Fibroblast of skin of right quadriceps (primary cell): ENCODE results near the gene UBE2E3.
"Not testable (repeated sequence)": the region's sequence is repeated elsewhere in the genome, so short reads cannot be mapped to it uniquely, and the experiment has no call there.

Source experiments
- DNase-seq: peaks from one replicate; pipeline ENCODE4 v3.0.0-alpha.2; 2013

The UBE2E3 gene

GRCh38 chr2:180980106-180980942 is at the start of gene UBE2E3:
TSS of gene UBE2E3 (plus strand) at chr2:180980605. CDS start at chr2:180982043, 1,438 bp downstream.
- peak; percentile 82 for DNase-seq

- DNase-seq: no peak
These were observed 48.6 kb upstream of the UBE2E3 start for GRCh38 chr2:180931841-180932240.

- DNase-seq: no peak
These were observed 47.1 kb upstream of the UBE2E3 start for GRCh38 chr2:180933332-180933731.

- DNase-seq: no peak
These were observed 45.5 kb upstream of the UBE2E3 start for GRCh38 chr2:180934911-180935310.

GRCh38 chr2:180937480-180937879 is 42.9 kb upstream of the UBE2E3 start:
- DNase-seq: not testable (repeated sequence)

- peak; percentile 41 for DNase-seq
These were observed 42.0 kb upstream of the UBE2E3 start for GRCh38 chr2:180938451-180938850.

- DNase-seq: no peak
These were observed 37.1 kb upstream of the UBE2E3 start for GRCh38 chr2:180943275-180943674.

GRCh38 chr2:180944372-180944771 is 36.0 kb upstream of the UBE2E3 start:
- no peak for DNase-seq

GRCh38 chr2:180947208-180947689 is 33.2 kb upstream of the UBE2E3 start:
- no peak for DNase-seq

GRCh38 chr2:180949896-180950295 is 30.5 kb upstream of the UBE2E3 start:
- no peak for DNase-seq

- DNase-seq: no peak
These were observed 28.3 kb upstream of the UBE2E3 start for GRCh38 chr2:180952082-180952481.

- no peak for DNase-seq
These were observed 27.6 kb upstream of the UBE2E3 start for GRCh38 chr2:180952731-180953336.

- DNase-seq: no peak
These were observed 26.9 kb upstream of the UBE2E3 start for GRCh38 chr2:180953550-180953949.

GRCh38 chr2:180955101-180955500 is 25.3 kb upstream of the UBE2E3 start:
- no peak for DNase-seq

GRCh38 chr2:180959787-180960186 is 20.6 kb upstream of the UBE2E3 start:
- DNase-seq: no peak

GRCh38 chr2:180960982-180961381 is 19.4 kb upstream of the UBE2E3 start:
- DNase-seq: no peak

- no peak for DNase-seq
These were observed 17.6 kb upstream of the UBE2E3 start for GRCh38 chr2:180962727-180963314.

- DNase-seq: no peak
These were observed 14.0 kb upstream of the UBE2E3 start for GRCh38 chr2:180966378-180966777.

GRCh38 chr2:180969124-180969523 is 11.3 kb upstream of the UBE2E3 start:
- DNase-seq: no peak

GRCh38 chr2:180970016-180970415 is 10.4 kb upstream of the UBE2E3 start:
- no peak for DNase-seq

GRCh38 chr2:180971811-180972210 is 8.6 kb upstream of the UBE2E3 start:
- DNase-seq: no peak

- DNase-seq: no peak
These were observed 4.8 kb upstream of the UBE2E3 start for GRCh38 chr2:180975585-180975984.

GRCh38 chr2:180978903-180979748 is 1.3 kb upstream of the UBE2E3 start:
- peak; percentile 70 for DNase-seq
